Breast epithelium (tissue), 3 donors: Measurements from ENCODE around the gene FBXO15.

Experiments used
- CTCF ChIP-seq, 3 donors: fragments of 450-650 bp; IDR thresholded peaks; one replicate each; pipeline ENCODE4 v1.5.1; 2016 to 2017; ENCODE audit warnings: antibody characterized with exemption in 3 of 3, mild to moderate bottlenecking in 3 of 3, moderate library complexity in 3 of 3
- POLR2A ChIP-seq: fragments of 450-650 bp; IDR thresholded peaks from one replicate; pipeline ENCODE4 v1.6.1; 2016; ENCODE audit warnings: antibody characterized with exemption, mild to moderate bottlenecking, moderate library complexity

- TF ChIP-seq POLR2A (no peak), CTCF (IDR thresholded peaks at IDR 0.05) (no peak)
These were observed 38.2 kb upstream of the FBXO15 start for GRCh38 chr18:74185860-74186259.
